Thyroid gland (tissue), 4 donors: ENCODE results near the gene ZNF416. TPM values are rescaled to one million over a fixed set of nuclear protein-coding genes. Genes with fewer than 3 reads are reported as not detected.
A peak's percentile ranks its signal among the peaks of the same experiment; 100 is the strongest.

Experiments used
- DNase-seq, 2 donors: peaks; one replicate each; pipeline ENCODE4 v3.0.0-alpha.2; 2019
- H3K27ac ChIP-seq, 3 donors: fragments of 200-600 bp; sonication (generic); 1 replicate in 2 of 3; 2 replicates in 1 of 3; pipeline ENCODE4 v1.5.1; 2016 to 2019; ENCODE audit warnings: mild to moderate bottlenecking in 1 of 3, moderate library complexity in 1 of 3
- H3K27me3 ChIP-seq: fragments of 200-600 bp; sonication (generic); one replicate; pipeline ENCODE4 v1.5.1; 2019
- H3K36me3 ChIP-seq, 2 donors: fragments of 200-600 bp; sonication (generic); one replicate each; pipeline ENCODE4 v1.5.1; 2016 to 2019
- H3K4me1 ChIP-seq, 2 donors: fragments of 200-600 bp; sonication (generic); one replicate each; pipeline ENCODE4 v1.5.1; 2017 to 2019
- H3K4me3 ChIP-seq, 3 donors: fragments of 200-600 bp; sonication (generic); replicated peaks in 1 of 3; 1 replicate in 2 of 3; 2 replicates in 1 of 3; pipeline ENCODE4 v1.5.1; 2016; ENCODE audit warnings: mild to moderate bottlenecking in 1 of 3
- H3K9me3 ChIP-seq: fragments of 200-600 bp; sonication (generic); one replicate; pipeline ENCODE4 v1.5.1; 2017
- CTCF ChIP-seq, 6 experiments: fragments of 200-600 bp in 3 of 6; fragments of 450-650 bp in 3 of 6; sonication (generic) in 3 of 6; IDR thresholded peaks; one replicate each; pipeline ENCODE4 v1.5.1; 2016 to 2019; ENCODE audit warnings: antibody characterized with exemption in 6 of 6, mild to moderate bottlenecking in 2 of 6, inconsistent platforms in 1 of 6, moderate library complexity in 1 of 6
- POLR2A ChIP-seq, 2 donors: fragments of 450-650 bp; IDR thresholded peaks; one replicate each; pipeline ENCODE4 v1.6.1; 2017; ENCODE audit warnings: antibody characterized with exemption in 2 of 2, mild to moderate bottlenecking in 2 of 2, moderate library complexity in 1 of 2
- WGBS, 2 donors: methylation state at CpG; one replicate each; pipeline ENCODE4 v1.1.5; 2017; 5-methylcytosine and 5-hydroxymethylcytosine counted together
- intact Hi-C: fragments of 100-400 bp; cut with DNase I; formaldehyde crosslinking; loops from one replicate; pipeline ENCODE4 v1.15.1; 2023
- total RNA-seq, 4 donors: library from RNA; depleted of rRNA; stranded (reverse); fragments of >200 nt; gene quantifications; one replicate each; pipeline ENCODE4 v1.2.3, GENCODE V29; 2016

The ZNF416 gene
- total RNA-seq, 4 donors from 2014 or later = 5.2 to 10.9 (median 7.2) TPM

DNA sequence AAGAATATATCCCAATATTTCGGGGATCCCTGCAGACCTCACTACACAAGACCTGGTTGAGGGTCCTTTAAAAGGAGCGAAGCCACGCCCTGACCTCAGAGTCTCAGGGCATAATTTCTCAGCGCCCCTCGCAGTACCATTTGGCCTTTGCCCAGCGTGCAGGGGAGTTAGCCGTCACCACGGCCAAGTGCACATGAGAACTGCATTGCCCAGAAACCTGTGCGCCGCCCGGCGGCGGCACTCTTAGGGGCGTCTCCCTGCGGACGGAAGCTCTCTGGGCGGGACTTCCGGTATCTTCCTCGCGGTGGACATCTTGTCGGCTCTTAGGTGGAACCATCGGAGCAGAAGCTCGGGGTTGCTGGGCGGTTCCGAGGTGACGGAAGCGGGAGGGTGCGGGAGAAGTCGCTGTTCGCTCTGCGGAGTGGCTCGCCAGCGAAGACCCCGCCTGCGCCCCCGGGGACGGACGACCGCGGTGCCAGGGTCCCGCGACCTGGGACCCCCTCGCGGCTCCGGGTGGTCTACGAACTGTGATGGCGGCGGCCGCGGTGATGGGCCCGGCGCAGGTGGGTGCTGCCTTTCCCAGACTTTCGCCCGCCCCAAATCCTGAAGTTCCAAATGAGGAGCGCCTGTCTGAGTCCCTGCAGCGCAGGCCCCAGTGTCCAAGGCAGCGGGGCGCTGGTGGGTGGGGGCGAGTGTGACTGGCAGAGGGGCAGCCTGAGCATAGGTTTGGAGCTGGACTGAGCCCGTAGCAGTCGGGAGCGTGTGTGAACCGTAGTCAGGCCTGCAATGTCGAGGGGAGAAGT lies 35.4 kb upstream of the ZNF416 start, which contains the start of gene ZNF134:
ZNF134 (plus strand) TSS at position 302 of the 803 bp plus-strand sequence. CDS start 5,227 bp downstream, outside the sequence.
- no peaks in the 10 kb centered on the region for H3K27me3 ChIP-seq
- DNase-seq = peak; percentile 92 to 94
- H3K27ac ChIP-seq = peak within 1 kb of the TSS in 2 of 3 donors; percentile 35 to 66
- WGBS, 2 donors = 4 to 9% methylated on average over 13 to 20 of the region's 64 CpGs
- H3K4me1 ChIP-seq = peaks cover 3 to 4% of the 10 kb centered on the region in 2 donors
- H3K9me3 ChIP-seq = no peaks in the 10 kb centered on the region
- intact Hi-C loops = no loop called here
- H3K4me3 ChIP-seq = peak within 1 kb of the TSS; percentile 72 to 100 (median 96)
- TF ChIP-seq POLR2A (IDR thresholded peaks at IDR 0.05) = peak in 1 of 2 donors; percentile 39
- TF ChIP-seq CTCF (IDR thresholded peaks at IDR 0.05) = peak in 2 of 6 experiments; percentile 28 to 35
- peaks cover 5 to 34% of the 10 kb centered on the region in 2 donors for H3K36me3 ChIP-seq

- no peak overlapping the region for H3K4me3 ChIP-seq
- WGBS, 2 donors = 35 to 45% methylated on average over 4 of the region's 4 CpGs
- peaks cover 0 to 9% of the 10 kb centered on the region in 2 donors for H3K36me3 ChIP-seq
- no peaks in the 10 kb centered on the region for H3K27me3 ChIP-seq
- intact Hi-C loops = no loop called here
- no peak for DNase-seq
- no peak overlapping the region for H3K27ac ChIP-seq
- H3K4me1 ChIP-seq = peaks cover 3 to 4% of the 10 kb centered on the region in 2 donors
- no peaks in the 10 kb centered on the region for H3K9me3 ChIP-seq
- TF ChIP-seq CTCF (IDR thresholded peaks at IDR 0.05) = no peak
- TF ChIP-seq POLR2A (IDR thresholded peaks at IDR 0.05) = no peak
Measured at GRCh38 chr19:57611113-57611512, 32.4 kb upstream of the ZNF416 start.

DNA sequence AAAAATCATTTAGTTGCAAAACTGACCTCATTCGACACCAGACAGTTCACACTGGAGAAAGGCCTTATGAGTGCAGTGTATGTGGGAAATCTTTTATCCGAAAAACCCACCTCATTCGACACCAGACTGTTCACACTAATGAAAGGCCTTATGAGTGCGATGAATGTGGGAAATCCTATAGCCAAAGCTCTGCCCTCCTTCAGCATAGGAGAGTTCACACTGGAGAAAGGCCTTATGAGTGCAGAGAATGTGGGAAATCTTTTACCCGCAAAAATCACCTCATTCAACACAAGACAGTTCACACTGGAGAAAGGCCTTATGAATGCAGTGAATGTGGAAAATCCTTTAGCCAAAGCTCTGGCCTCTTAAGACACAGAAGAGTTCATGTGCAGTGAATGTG lies 28.2 kb upstream of the ZNF416 start:
- TF ChIP-seq CTCF (IDR thresholded peaks at IDR 0.05) (no peak), POLR2A (IDR thresholded peaks at IDR 0.05) (no peak)
- Histone ChIP-seq H3K27me3 (no peaks in the 10 kb centered on the region), H3K36me3 (peaks cover 14% of the 10 kb centered on the region in 2 donors), H3K27ac (no peak overlapping the region), H3K4me1 (no peaks in the 10 kb centered on the region), H3K9me3 (no peaks in the 10 kb centered on the region), H3K4me3 (no peak overlapping the region)
- intact Hi-C loops = no loop called here
- whole genome bisulfite sequencing, 2 donors = 95 to 98% methylated on average over 5 of the region's 5 CpGs
- no peak for DNase-seq

GRCh38 chr19:57599761-57600383 lies 21.2 kb upstream of the ZNF416 start, which contains the start of gene ZNF530:
Gene ZNF530, plus strand, starts transcription at chr19:57599885. Its CDS starts 4,461 bp downstream, at chr19:57604346.
- Histone ChIP-seq H3K4me3 (peak within 1 kb of the TSS; percentile 45 to 63 (median 59)), H3K9me3 (no peaks in the 10 kb centered on the region), H3K36me3 (peaks cover 0 to 5% of the 10 kb centered on the region in 2 donors), H3K4me1 (peaks cover 6 to 9% of the 10 kb centered on the region in 2 donors), H3K27me3 (no peaks in the 10 kb centered on the region), H3K27ac (no peak within 1 kb of the TSS)
- 0 to 1% methylated on average over 8 to 39 of the region's 53 CpGs for WGBS, 2 donors
- TF ChIP-seq POLR2A (IDR thresholded peaks at IDR 0.05) = no peak
- intact Hi-C loops = no loop called here
- DNase-seq = peak; percentile 95 to 97

- Histone ChIP-seq H3K36me3 (no peaks in the 10 kb centered on the region), H3K4me1 (peaks cover 6 to 9% of the 10 kb centered on the region in 2 donors), H3K9me3 (no peaks in the 10 kb centered on the region), H3K27ac (no peak overlapping the region), H3K4me3 (peak overlapping the region in 2 of 3 donors; percentile 59 to 63), H3K27me3 (no peaks in the 10 kb centered on the region)
- WGBS, 2 donors = 51 to 59% methylated on average over 8 of the region's 8 CpGs
- intact Hi-C loops = no loop called here
- no peak for TF ChIP-seq CTCF (IDR thresholded peaks at IDR 0.05)
- no peak for TF ChIP-seq POLR2A (IDR thresholded peaks at IDR 0.05)
- DNase-seq = no peak
Measured at GRCh38 chr19:57599377-57599760, 20.7 kb upstream of the ZNF416 start.
